Smooth muscle cell (in vitro differentiated cells): Measurements from ENCODE around the gene MYH3. TPM values are rescaled to one million over a fixed set of nuclear protein-coding genes. Genes with fewer than 3 reads are reported as not detected.

ENCODE experiments used
- DNase-seq: peaks from one replicate; lab custom pipeline; 2025; ENCODE audit not compliant: unreplicated experiment; lab: John Stamatoyannopoulos, UW
- H2AFZ ChIP-seq: fragments of 200-600 bp; sonication (generic); 2 replicates; pipeline ENCODE4 v1.6.0; 2016; ENCODE audit warnings: antibody characterized with exemption, low read depth, mild to moderate bottlenecking
- H3F3A ChIP-seq: fragments of 200-600 bp; sonication (generic); 2 replicates; pipeline ENCODE4 v1.6.0; 2017; ENCODE audit warnings: antibody characterized with exemption, low read depth
- H3K27ac ChIP-seq: fragments of 200-600 bp; sonication (generic); 2 replicates; pipeline ENCODE4 v1.5.1; 2016; ENCODE audit warnings: low read depth, mild to moderate bottlenecking
- H3K27me3 ChIP-seq: fragments of 200-600 bp; sonication (generic); 2 replicates; pipeline ENCODE4 v1.6.1; 2016; ENCODE audit warnings: low read depth, mild to moderate bottlenecking
- H3K36me3 ChIP-seq: fragments of 200-600 bp; sonication (generic); 2 replicates; pipeline ENCODE4 v1.5.1; 2016; ENCODE audit warnings: low read depth
- H3K4me1 ChIP-seq: fragments of 200-600 bp; sonication (generic); 2 replicates; pipeline ENCODE4 v1.5.1; 2016; ENCODE audit warnings: low read depth
- H3K4me2 ChIP-seq: fragments of 200-600 bp; sonication (generic); 2 replicates; pipeline ENCODE4 v1.6.0; 2016; ENCODE audit warnings: mild to moderate bottlenecking
- H3K4me3 ChIP-seq: fragments of 200-600 bp; sonication (generic); 2 replicates; pipeline ENCODE4 v1.5.1; 2016; ENCODE audit warnings: mild to moderate bottlenecking
- H3K79me2 ChIP-seq: fragments of 200-600 bp; sonication (generic); 2 replicates; pipeline ENCODE4 v1.6.0; 2016; ENCODE audit warnings: low read depth, mild to moderate bottlenecking
- H3K9ac ChIP-seq: fragments of 200-600 bp; sonication (generic); 2 replicates; pipeline ENCODE4 v1.6.0; 2016; ENCODE audit warnings: low read depth
- H3K9me3 ChIP-seq: fragments of 200-600 bp; sonication (generic); replicated peaks from 2 replicates; pipeline ENCODE4 v1.5.1; 2016; ENCODE audit warnings: low read depth
- H4K20me1 ChIP-seq: fragments of 200-600 bp; sonication (generic); 2 replicates; pipeline ENCODE4 v1.6.0; 2016; ENCODE audit warnings: low read depth
- WGBS: methylation state at CpG from one replicate; pipeline ENCODE4 v1.1.7; 2016; ENCODE audit warnings: low lambda C conversion rate; 5-methylcytosine and 5-hydroxymethylcytosine counted together
- polyA plus RNA-seq: library from polyadenylated mRNA; unstranded; fragments of >200 nt; fragmentation: Nextera tagmentation; extraction: Ambion mirVana; gene quantifications from 2 replicates; pipeline ENCODE4 v1.2.1, GENCODE V29; 2016
- total RNA-seq: library from RNA; depleted of rRNA; stranded (reverse); fragments of >200 nt; gene quantifications from 2 replicates; pipeline ENCODE4 v1.2.3, GENCODE V29; 2014
- TF ChIP-seq, protein P1 (sequence below): fragments of 200-600 bp; sonication (generic); IDR thresholded peaks from 2 replicates; pipeline ENCODE4 v1.5.1; 2017; ENCODE audit warnings: borderline replicate concordance, mild to moderate bottlenecking, antibody characterized with exemption; ENCODE audit not compliant: insufficient read depth, poor library complexity, severe bottlenecking

MYH3 gene
- total and polyA plus RNA-seq, 2 experiments from 2014 or later: 1.1 to 1.2 TPM

DNA sequence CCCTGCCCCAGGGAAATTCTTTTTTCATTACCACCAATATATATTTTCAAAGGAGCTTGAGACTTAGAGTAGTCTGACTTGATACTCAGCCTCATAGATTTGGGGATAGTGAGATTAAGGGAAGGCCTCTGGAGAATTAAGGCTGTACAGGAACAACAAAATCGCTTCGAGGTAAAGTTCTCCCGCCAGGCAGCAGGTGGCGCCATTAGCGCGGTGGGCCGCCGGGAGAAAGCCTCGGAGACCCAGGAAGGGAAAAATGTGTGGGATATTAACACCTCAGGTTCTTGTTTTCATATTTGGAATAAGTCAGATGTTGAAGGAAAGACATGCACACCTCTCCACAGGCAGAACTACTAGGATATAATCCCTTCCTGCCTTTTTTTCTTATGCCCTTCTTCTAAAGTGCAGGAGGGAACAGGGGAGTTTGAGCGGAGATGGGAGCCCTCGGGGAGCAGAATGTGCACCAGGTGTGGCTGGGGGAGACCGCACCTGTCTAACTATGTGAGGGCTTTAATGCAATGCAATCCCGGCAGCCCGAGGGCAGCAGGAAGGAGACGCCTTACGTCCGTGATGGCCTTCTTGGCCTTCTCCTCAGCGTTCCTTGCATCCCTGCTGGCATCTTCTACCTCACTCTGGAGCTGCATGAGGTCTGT, 25.9 kb downstream of the MYH3 start:
- Histone ChIP-seq H3K4me3 (no peak overlapping the region), H3K27me3 (no peaks in the 10 kb centered on the region), H3K27ac (no peak overlapping the region), H3K4me2 (no peak overlapping the region), H3K9me3 (no peaks in the 10 kb centered on the region), H3K36me3 (no peaks in the 10 kb centered on the region), H3K79me2 (no peaks in the 10 kb centered on the region), H4K20me1 (no peaks in the 10 kb centered on the region), H3F3A (no peaks in the 10 kb centered on the region), H3K9ac (no peak overlapping the region), H3K4me1 (no peaks in the 10 kb centered on the region), H2AFZ (no peak overlapping the region)
- WGBS: 53% methylated on average over 18 of the region's 18 CpGs
- TF ChIP-seq, protein P1, sequence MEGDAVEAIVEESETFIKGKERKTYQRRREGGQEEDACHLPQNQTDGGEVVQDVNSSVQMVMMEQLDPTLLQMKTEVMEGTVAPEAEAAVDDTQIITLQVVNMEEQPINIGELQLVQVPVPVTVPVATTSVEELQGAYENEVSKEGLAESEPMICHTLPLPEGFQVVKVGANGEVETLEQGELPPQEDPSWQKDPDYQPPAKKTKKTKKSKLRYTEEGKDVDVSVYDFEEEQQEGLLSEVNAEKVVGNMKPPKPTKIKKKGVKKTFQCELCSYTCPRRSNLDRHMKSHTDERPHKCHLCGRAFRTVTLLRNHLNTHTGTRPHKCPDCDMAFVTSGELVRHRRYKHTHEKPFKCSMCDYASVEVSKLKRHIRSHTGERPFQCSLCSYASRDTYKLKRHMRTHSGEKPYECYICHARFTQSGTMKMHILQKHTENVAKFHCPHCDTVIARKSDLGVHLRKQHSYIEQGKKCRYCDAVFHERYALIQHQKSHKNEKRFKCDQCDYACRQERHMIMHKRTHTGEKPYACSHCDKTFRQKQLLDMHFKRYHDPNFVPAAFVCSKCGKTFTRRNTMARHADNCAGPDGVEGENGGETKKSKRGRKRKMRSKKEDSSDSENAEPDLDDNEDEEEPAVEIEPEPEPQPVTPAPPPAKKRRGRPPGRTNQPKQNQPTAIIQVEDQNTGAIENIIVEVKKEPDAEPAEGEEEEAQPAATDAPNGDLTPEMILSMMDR: peak; percentile 75
- DNase-seq: no peak

- Histone ChIP-seq H3K36me3 (no peaks in the 10 kb centered on the region), H3K9me3 (no peaks in the 10 kb centered on the region), H3K4me1 (no peaks in the 10 kb centered on the region), H3F3A (no peaks in the 10 kb centered on the region), H3K4me3 (no peak overlapping the region), H3K79me2 (no peaks in the 10 kb centered on the region), H4K20me1 (no peaks in the 10 kb centered on the region), H3K4me2 (no peak overlapping the region), H3K27me3 (no peaks in the 10 kb centered on the region), H3K9ac (no peak overlapping the region), H2AFZ (no peak overlapping the region), H3K27ac (no peak overlapping the region)
- DNase-seq: no peak
- 97% methylated on average over 12 of the region's 12 CpGs for WGBS
- TF ChIP-seq, protein P1: no peak
Observed at GRCh38 chr17:10629706-10630105, 27.4 kb downstream of the MYH3 start.

GRCh38 chr17:10628756-10629155, 28.4 kb downstream of the MYH3 start:
- DNase-seq: no peak
- Histone ChIP-seq H3K9ac (no peak overlapping the region), H3K4me2 (no peak overlapping the region), H3K27ac (no peak overlapping the region), H3K4me1 (no peaks in the 10 kb centered on the region), H3K27me3 (no peaks in the 10 kb centered on the region), H3F3A (no peaks in the 10 kb centered on the region), H3K4me3 (no peak overlapping the region), H3K79me2 (no peaks in the 10 kb centered on the region), H3K36me3 (no peaks in the 10 kb centered on the region), H3K9me3 (no peaks in the 10 kb centered on the region), H2AFZ (no peak overlapping the region), H4K20me1 (no peaks in the 10 kb centered on the region)
- 72% methylated on average over 13 of the region's 13 CpGs for whole genome bisulfite sequencing
- TF ChIP-seq, protein P1: peak; percentile 34

GRCh38 chr17:10626390-10626789, 30.7 kb downstream of the MYH3 start:
- DNase-seq: no peak
- H3K4me1 ChIP-seq: no peaks in the 10 kb centered on the region
- H3K9me3 ChIP-seq: no peaks in the 10 kb centered on the region
- no peak overlapping the region for H3K27ac ChIP-seq
- H3K36me3 ChIP-seq: no peaks in the 10 kb centered on the region
- no peak overlapping the region for H3K4me3 ChIP-seq
- H2AFZ ChIP-seq: no peak overlapping the region
- 92% methylated on average over 9 of the region's 9 CpGs for WGBS
- H3K9ac ChIP-seq: no peak overlapping the region
- no peak overlapping the region for H3K4me2 ChIP-seq
- H3F3A ChIP-seq: no peaks in the 10 kb centered on the region
- no peaks in the 10 kb centered on the region for H3K27me3 ChIP-seq
- TF ChIP-seq, protein P1: no peak
- H4K20me1 ChIP-seq: no peaks in the 10 kb centered on the region
- H3K79me2 ChIP-seq: no peaks in the 10 kb centered on the region
